GM21360 (cell line): Measurements from ENCODE around the gene DEFB123.

Source experiments
- ATAC-seq: cut with Tn5 transposase; IDR thresholded peaks from one replicate; pipeline ENCODE4 v1.9.1; 2021; ENCODE audit warnings: mild to moderate bottlenecking, moderate library complexity; ENCODE audit not compliant: unreplicated experiment

DEFB123 gene

GRCh38 chr20:31473331-31474096, 33.1 kb downstream of the DEFB123 start:
- no peak for ATAC-seq

- ATAC-seq: peak; percentile 68
Measured at GRCh38 chr20:31474097-31474436, 33.6 kb downstream of the DEFB123 start.

- no peak for ATAC-seq
Measured at GRCh38 chr20:31474758-31475427, 34.5 kb downstream of the DEFB123 start, which contains the start of the genes DEFB124 and REM1. TSS of gene DEFB124 (minus strand) at chr20:31475127. CDS start at chr20:31473013, 2,114 bp downstream. TSS of gene REM1 (plus strand) at chr20:31475288. CDS start at chr20:31476446, 1,158 bp downstream.

GRCh38 chr20:31475472-31476293, 35.3 kb downstream of the DEFB123 start:
- ATAC-seq: no peak

GRCh38 chr20:31476294-31476585, 35.8 kb downstream of the DEFB123 start:
- no peak for ATAC-seq

GRCh38 chr20:31476643-31477215, 36.3 kb downstream of the DEFB123 start:
- no peak for ATAC-seq

- ATAC-seq: no peak
Measured at GRCh38 chr20:31484001-31484400, 43.6 kb downstream of the DEFB123 start.

- no peak for ATAC-seq
Measured at GRCh38 chr20:31485450-31486339, 45.3 kb downstream of the DEFB123 start.

- ATAC-seq: no peak
Measured at GRCh38 chr20:31488115-31488514, 47.7 kb downstream of the DEFB123 start.

GRCh38 chr20:31489152-31489551, 48.7 kb downstream of the DEFB123 start:
- no peak for ATAC-seq

GRCh38 chr20:31490752-31491151, 50.3 kb downstream of the DEFB123 start:
- ATAC-seq: no peak

GRCh38 chr20:31494131-31494530, 53.7 kb downstream of the DEFB123 start:
- ATAC-seq: no peak

GRCh38 chr20:31496761-31497295, 56.4 kb downstream of the DEFB123 start:
- no peak for ATAC-seq

- no peak for ATAC-seq
Measured at GRCh38 chr20:31497838-31498540, 57.6 kb downstream of the DEFB123 start.
